GM18511 (cell line): ENCODE results near the gene KIFC3.
"Not testable (repeated sequence)": the region's sequence is repeated elsewhere in the genome, so short reads cannot be mapped to it uniquely, and the experiment has no call there.

Source experiments
- ATAC-seq: cut with Tn5 transposase; IDR thresholded peaks from one replicate; pipeline ENCODE4 v1.9.1; 2021; ENCODE audit warnings: mild to moderate bottlenecking, moderate library complexity; ENCODE audit not compliant: unreplicated experiment

Gene KIFC3

GRCh38 chr16:57755061-57755684 lies 47.1 kb downstream of the KIFC3 start:
- ATAC-seq = no peak

GRCh38 chr16:57754354-57755060 lies 47.8 kb downstream of the KIFC3 start:
- no peak for ATAC-seq

- ATAC-seq = no peak
Observed at GRCh38 chr16:57753448-57754353, 48.6 kb downstream of the KIFC3 start.

- no peak for ATAC-seq
Observed at GRCh38 chr16:57752581-57753447, 49.5 kb downstream of the KIFC3 start.

DNA sequence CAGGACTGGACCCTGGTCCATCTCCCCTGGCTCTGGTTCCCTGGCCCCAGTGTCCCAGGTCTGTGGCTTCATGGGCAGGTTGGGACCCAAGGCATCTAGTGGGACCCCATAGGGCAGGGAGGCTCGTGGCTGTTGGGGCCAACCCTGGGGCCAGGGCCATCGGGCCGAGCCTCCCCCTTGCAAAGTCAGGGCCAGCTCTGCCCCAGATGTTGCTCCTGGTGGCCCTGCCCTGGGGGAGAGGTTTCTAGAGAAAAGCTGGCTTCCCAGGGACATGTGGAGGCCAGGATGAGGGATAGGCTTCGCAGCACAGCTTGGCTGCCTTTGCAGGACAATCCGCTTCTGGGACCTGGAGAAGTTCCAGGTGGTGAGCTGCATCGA lies 50.1 kb downstream of the KIFC3 start:
- no peak for ATAC-seq

- ATAC-seq = no peak
Observed at GRCh38 chr16:57751539-57752202, 50.6 kb downstream of the KIFC3 start.

- ATAC-seq = no peak
Observed at GRCh38 chr16:57750796-57751538, 51.3 kb downstream of the KIFC3 start.

DNA sequence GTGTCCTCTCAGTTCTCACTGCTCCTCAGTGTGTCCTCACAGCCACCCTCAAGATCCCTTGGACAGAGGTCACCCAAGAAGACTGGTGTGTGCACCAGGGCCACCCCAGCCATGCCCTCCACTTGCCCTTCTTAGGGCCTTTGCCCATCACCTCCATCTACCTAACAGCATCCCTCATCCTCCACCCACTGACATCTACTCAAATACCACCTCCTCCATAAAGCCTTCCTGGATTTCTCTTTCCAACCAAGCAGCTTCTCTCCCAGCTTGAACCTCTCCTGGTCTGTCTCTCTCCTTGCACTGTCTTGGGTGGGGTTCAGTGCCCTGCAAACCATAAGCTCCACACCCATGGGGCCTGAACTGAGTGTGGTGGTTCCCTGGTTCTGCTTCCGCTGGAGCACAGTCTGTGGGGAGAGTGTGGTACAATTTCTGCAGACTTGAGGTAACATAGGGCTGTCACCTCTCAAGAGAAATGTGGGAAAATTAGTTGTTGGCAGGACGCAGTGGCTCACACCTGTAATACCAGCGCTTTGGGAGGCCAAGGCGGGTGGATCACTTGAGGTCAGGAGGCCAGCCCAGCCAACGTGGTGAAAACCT lies 52.3 kb downstream of the KIFC3 start:
- no peak for ATAC-seq

GRCh38 chr16:57749101-57749692 lies 53.1 kb downstream of the KIFC3 start:
- ATAC-seq = no peak

GRCh38 chr16:57748596-57748995 lies 53.7 kb downstream of the KIFC3 start:
- ATAC-seq = no peak

- no peak for ATAC-seq
Observed at GRCh38 chr16:57747996-57748395, 54.3 kb downstream of the KIFC3 start.

GRCh38 chr16:57747496-57747895 lies 54.8 kb downstream of the KIFC3 start:
- no peak for ATAC-seq

DNA sequence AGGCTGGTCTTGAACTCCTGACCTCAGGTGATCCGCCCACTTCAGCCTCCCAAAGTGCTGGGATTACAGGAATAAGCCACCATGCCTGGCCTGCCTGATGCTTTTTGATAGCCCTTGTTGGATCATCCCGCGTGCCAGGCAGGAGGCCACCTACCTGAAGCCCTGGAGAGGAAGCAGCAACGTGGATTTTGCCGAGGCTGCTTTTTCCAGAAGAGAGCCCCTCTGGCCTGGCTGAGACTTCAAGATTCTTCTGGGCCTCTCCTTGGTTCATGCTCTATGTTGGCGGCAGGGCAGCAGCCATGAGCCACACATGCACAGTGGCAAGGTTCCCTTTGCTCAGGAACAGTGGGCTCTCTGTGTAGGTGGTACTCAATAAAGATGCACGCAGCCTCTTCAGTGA lies 55.2 kb downstream of the KIFC3 start:
- ATAC-seq = no peak

DNA sequence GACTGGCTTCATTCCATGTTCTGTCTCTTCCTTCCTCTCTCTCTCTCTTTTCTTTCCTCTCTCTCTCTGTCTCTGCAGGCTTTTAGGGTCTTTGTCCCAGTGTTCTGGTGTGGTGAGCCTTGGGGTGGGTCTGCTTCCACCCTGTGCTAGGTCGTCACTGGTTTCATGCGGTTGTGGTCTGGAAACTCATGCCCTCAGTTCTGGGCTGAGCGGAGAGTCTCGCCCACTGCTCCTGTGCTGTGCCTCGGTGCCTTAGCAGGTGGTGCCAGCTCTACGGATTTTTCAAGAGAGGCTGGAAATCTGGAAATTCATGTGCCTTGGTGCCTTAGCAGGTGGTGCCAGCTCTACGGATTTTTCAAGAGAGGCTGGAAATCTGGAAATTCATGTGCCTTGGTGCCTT lies 56.0 kb downstream of the KIFC3 start:
- not testable (repeated sequence) for ATAC-seq

DNA sequence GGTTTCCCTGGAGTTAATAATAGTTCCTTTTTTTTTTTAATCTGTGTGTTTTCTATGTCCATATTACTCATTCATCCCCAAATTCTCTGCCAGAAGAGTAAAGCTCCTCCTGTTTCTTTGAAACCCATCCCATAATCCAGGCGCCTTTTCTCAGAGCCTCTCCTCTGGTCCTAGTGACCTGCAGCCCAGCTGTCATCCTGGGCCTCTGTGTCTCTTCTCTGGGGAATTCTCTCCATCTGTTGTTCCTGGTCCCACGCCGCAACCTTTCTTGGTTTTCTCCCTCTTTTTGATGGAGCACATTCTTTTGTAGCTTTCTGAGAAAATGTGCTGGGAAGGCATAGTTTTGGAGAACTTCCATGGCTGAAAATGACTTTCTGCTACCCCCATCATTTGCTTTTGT lies 56.5 kb downstream of the KIFC3 start:
- no peak for ATAC-seq

- no peak for ATAC-seq
Observed at GRCh38 chr16:57744642-57744903, 57.7 kb downstream of the KIFC3 start.

- no peak for ATAC-seq
Observed at GRCh38 chr16:57743886-57744641, 58.2 kb downstream of the KIFC3 start.

DNA sequence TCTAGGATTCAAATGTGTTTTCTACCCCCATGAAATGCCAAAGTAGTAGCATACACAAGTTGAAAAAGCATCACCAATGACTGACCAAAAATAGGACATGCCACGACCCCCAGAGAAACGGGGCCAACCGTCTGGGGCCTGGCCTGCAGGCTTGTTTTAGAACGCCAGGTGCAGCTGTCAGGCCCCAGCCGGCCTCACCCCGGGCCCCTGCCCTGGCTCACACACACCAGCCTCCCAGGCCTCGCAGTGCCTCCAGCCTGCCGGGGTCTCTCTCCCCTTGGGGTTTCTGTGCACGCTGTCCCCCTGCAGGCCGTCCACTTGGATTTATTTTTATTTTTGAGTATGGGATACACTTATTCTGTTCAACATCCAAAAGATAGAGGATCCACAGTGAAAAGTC lies 58.8 kb downstream of the KIFC3 start:
- no peak for ATAC-seq
